Coronary artery (tissue), 2 donors: Measurements from ENCODE around the gene ACTR2.

Experiments used
- DNase-seq: peaks from one replicate; pipeline ENCODE4 v3.0.0-alpha.2; 2017; ENCODE audit warnings: low spot score
- H3K27ac ChIP-seq, 2 donors: fragments of 200-600 bp; sonication (generic); one replicate each; pipeline ENCODE4 v1.5.1; 2016 to 2019
- H3K4me3 ChIP-seq: fragments of 200-600 bp; sonication (generic); 2 replicates; pipeline ENCODE4 v1.5.1; 2016; ENCODE audit warnings: mild to moderate bottlenecking, moderate library complexity
- TF ChIP-seq, protein P1 (sequence below): fragments of 200-600 bp; sonication (generic); IDR thresholded peaks from one replicate; pipeline ENCODE4 v1.5.1; 2019; ENCODE audit warnings: antibody characterized with exemption

ACTR2 gene

DNA sequence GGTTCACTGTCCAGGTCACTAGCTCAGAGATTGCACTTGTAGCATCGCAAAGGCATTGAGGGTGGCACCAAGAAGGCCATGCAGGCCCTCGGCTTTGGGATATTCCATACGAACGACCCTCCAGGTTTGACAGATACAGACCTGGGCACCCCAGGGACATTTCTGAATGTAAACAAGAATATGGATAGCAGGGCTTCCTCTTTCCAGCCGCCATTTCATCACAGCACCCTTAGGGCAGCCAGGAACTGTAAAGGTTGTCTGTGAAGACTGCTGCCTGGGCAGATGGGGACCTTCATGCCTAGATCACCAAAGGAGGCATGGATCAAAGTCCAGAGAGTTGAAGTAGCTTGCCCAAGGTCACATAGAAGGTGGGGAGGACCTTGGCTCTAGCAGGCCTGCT, 70.5 kb downstream of the ACTR2 start:
- TF ChIP-seq, protein P1, sequence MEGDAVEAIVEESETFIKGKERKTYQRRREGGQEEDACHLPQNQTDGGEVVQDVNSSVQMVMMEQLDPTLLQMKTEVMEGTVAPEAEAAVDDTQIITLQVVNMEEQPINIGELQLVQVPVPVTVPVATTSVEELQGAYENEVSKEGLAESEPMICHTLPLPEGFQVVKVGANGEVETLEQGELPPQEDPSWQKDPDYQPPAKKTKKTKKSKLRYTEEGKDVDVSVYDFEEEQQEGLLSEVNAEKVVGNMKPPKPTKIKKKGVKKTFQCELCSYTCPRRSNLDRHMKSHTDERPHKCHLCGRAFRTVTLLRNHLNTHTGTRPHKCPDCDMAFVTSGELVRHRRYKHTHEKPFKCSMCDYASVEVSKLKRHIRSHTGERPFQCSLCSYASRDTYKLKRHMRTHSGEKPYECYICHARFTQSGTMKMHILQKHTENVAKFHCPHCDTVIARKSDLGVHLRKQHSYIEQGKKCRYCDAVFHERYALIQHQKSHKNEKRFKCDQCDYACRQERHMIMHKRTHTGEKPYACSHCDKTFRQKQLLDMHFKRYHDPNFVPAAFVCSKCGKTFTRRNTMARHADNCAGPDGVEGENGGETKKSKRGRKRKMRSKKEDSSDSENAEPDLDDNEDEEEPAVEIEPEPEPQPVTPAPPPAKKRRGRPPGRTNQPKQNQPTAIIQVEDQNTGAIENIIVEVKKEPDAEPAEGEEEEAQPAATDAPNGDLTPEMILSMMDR: no peak

DNA sequence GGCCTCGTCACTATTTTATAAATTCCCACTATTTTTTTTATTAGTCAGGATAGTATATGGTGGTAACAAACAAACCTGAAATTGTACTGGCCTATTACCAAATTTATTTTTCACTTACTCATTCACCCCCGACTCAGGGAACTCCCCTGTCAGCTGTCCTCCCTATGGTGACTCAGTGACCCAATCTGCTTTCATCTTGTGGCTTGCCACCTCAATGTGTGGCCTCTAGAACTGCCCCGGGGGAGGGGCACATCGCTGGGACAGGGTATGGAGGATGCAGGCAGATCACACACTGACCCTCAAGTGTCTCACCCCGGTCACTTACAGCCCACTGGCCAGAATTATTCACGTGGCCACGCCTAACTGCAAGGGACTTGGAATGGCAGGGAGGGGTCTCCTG, 71.6 kb downstream of the ACTR2 start:
- Histone ChIP-seq H3K4me3 (no peak overlapping the region), H3K27ac (peak overlapping the region; percentile 59 to 89)
- TF ChIP-seq, protein P1: no peak
- DNase-seq: no peak

More for the DNA sequence above, 70.5 kb downstream of the ACTR2 start:
- Histone ChIP-seq H3K4me3 (no peak overlapping the region), H3K27ac (no peak overlapping the region)
- no peak for DNase-seq

DNA sequence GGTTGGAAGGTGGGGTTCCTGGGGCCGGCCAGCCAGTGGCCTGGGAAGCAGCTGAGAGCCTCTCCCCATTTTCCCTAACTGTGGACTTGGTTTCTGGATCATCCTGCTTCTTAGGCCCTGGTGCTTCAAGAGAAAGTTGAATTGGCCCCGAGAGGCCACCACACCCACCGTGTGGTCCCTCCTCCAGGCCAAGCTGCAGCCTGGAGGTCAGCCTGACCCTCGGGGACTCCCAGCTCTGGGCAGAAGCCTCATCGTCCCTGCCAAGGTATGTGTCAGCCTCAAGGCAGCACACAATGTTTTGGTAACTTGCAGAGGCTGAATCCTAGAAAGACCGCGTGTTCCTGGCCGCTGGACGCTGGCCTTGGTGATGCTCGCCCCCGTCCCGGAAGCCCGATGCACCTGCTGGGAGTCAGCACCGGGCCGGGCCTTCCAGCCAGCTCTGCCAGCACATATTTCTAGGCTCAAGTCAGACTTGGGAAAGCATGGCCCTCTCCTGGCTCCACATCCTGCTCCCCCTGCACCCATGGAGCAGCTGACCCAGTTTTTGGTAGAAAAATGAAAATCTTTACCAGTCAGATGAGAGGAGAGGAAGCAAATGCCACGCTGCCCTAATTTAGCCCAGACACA, 72.6 kb downstream of the ACTR2 start:
- Histone ChIP-seq H3K4me3 (peak overlapping the region; percentile 51), H3K27ac (peak overlapping the region; percentile 59 to 89)

DNA sequence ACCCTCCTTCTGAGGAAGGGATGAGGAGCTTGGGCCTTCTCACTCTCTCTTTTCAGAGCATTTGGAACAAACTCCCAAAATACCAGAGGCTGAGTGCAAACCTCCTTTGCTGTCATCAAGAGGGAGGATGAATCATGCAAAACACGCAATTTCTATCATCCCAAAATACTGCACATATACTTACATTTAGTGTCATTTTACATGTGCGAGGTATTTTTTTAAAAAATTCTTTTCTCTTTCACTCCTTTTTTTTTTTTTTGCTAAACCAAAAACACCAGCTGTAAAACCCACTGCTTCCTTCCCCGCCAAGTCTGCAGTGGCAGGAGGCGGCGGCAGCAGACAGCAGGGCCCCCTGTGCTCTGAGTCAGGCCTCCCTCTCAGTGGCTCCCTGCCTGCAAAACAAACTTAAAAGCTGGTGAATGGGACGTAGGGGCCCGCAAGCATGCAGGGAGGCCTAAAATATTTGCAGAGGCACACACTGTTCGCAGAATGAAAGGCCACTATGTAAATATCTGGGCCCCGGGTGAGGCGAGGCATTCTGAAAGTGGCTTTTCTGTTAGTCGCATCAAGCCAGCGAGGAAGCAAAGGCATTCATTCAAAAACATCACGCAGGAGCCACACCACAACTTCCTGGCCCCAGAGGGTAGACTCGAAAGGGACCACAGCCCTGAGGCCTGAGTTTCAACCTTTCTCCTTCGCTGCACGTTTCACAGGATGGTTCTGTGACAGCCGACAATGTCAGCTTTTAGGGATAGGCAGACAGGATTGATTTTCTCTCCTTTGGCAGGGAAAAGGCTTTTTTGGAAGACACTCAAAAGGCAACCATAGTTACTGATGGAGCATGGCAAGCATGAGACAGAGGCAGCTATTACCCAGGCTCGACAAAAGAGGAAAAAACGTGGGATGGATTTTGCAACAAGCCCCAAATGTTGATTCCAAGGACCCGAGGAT, 73.4 kb downstream of the ACTR2 start:
- Histone ChIP-seq H3K4me3 (peak overlapping the region; percentile 51), H3K27ac (peak overlapping the region; percentile 59 to 89)
- peak; percentile 78 for DNase-seq
- TF ChIP-seq, protein P1: no peak

More for the DNA sequence above, 72.6 kb downstream of the ACTR2 start:
- TF ChIP-seq, protein P1: no peak
- peak; percentile 91 for DNase-seq

DNA sequence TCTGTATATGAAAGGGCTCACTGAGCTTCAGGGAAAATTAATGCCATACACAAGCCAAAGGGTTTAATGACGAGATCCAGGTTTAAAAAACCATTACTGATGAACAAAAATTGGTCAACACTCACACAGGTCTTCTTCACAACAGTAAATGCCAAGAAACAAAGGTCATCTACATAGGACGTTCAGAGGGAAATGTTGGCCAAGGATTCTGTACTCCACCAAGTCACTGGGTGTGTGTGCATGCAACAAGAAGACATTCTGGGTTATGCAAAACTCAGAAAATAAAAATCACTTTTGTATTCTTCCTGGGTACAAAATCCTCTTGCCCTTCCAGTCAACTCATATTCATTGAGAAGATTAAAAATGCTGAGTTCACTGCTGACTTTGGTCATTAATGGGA, 78.3 kb downstream of the ACTR2 start:
- no peak overlapping the region for H3K4me3 ChIP-seq
- TF ChIP-seq, protein P1: no peak

DNA sequence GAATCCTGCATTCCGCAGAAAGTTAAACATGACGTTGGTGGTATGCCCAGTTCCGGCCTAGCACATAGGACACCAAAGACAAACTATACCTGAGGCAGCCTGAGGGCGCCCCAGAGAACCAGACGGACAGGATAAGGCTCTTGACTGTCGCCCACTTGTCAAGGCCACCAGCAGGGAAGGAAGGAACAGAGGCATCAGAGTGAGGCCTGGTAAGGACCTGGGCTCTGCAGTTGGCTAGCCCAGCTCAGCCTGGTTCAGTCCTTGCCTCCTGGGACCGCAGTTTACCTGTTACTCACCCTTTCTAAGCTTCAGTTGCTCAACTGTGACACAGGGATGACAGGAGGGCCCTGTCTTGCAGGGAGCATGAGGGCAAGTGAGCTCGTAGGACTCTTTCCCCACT, 82.1 kb downstream of the ACTR2 start:
- DNase-seq: no peak
- Histone ChIP-seq H3K27ac (peak overlapping the region in 1 of 2 donors; percentile 62), H3K4me3 (no peak overlapping the region)
- TF ChIP-seq, protein P1: no peak

More for the DNA sequence above, 78.3 kb downstream of the ACTR2 start:
- no peak for DNase-seq
- H3K27ac ChIP-seq: no peak overlapping the region
